NCI-H510A treated with DMSO at 0.1 percent for 48 hours (cell line): ENCODE data around the gene HDGFL2.
A peak's percentile ranks its signal among the peaks of the same experiment; 100 is the strongest.
"Not testable (repeated sequence)": the region's sequence is repeated elsewhere in the genome, so short reads cannot be mapped to it uniquely, and the experiment has no call there.

ENCODE experiments used
- DNase-seq: peaks from one replicate; lab custom pipeline; 2025; lab: John Stamatoyannopoulos, UW

The HDGFL2 gene

GRCh38 chr19:4516199-4516938 lies 44.3 kb downstream of the HDGFL2 start:
- DNase-seq = no peak

- DNase-seq = no peak
These were observed 44.8 kb downstream of the HDGFL2 start for GRCh38 chr19:4516939-4517300.

- no peak for DNase-seq
These were observed 45.5 kb downstream of the HDGFL2 start for GRCh38 chr19:4517451-4518057.

GRCh38 chr19:4518345-4519171 lies 46.5 kb downstream of the HDGFL2 start, which contains the start of gene PLIN4:
Gene PLIN4 (minus strand): TSS chr19:4518486. CDS start chr19:4518272, 214 bp downstream.
- DNase-seq = no peak

- no peak for DNase-seq
These were observed 47.0 kb downstream of the HDGFL2 start for GRCh38 chr19:4519172-4519496.

GRCh38 chr19:4519521-4520277 lies 47.6 kb downstream of the HDGFL2 start:
- no peak for DNase-seq

- no peak for DNase-seq
These were observed 49.2 kb downstream of the HDGFL2 start for GRCh38 chr19:4521170-4521887.

- no peak for DNase-seq
These were observed 49.8 kb downstream of the HDGFL2 start for GRCh38 chr19:4521888-4522242.

GRCh38 chr19:4522291-4523002 lies 50.4 kb downstream of the HDGFL2 start:
- no peak for DNase-seq

- DNase-seq = no peak
These were observed 51.4 kb downstream of the HDGFL2 start for GRCh38 chr19:4523306-4524110.

GRCh38 chr19:4524808-4525562 lies 52.9 kb downstream of the HDGFL2 start:
- peak; percentile 45 for DNase-seq

- DNase-seq = no peak
These were observed 53.5 kb downstream of the HDGFL2 start for GRCh38 chr19:4525563-4526002.

- not testable (repeated sequence) for DNase-seq
These were observed 55.3 kb downstream of the HDGFL2 start for GRCh38 chr19:4527377-4527776.

- no peak for DNase-seq
These were observed 56.7 kb downstream of the HDGFL2 start for GRCh38 chr19:4528843-4529242.

- no peak for DNase-seq
These were observed 57.9 kb downstream of the HDGFL2 start for GRCh38 chr19:4529924-4530522.

- DNase-seq = no peak
These were observed 59.6 kb downstream of the HDGFL2 start for GRCh38 chr19:4531562-4532165.

- DNase-seq = no peak
These were observed 61.2 kb downstream of the HDGFL2 start for GRCh38 chr19:4533334-4533733.

GRCh38 chr19:4533835-4534424 lies 61.8 kb downstream of the HDGFL2 start:
- no peak for DNase-seq
